ENCODE measurements around the gene PHKG1. TPM values are rescaled to one million over a fixed set of nuclear protein-coding genes. Genes with fewer than 3 reads are reported as not detected.

PHKG1 gene
- total and polyA plus RNA-seq, 2 of the 8 experiments (the other 6 are each of a cell fraction or from before 2014, with no cell fraction given), result 0.03 to 0.61 TPM

DNA sequence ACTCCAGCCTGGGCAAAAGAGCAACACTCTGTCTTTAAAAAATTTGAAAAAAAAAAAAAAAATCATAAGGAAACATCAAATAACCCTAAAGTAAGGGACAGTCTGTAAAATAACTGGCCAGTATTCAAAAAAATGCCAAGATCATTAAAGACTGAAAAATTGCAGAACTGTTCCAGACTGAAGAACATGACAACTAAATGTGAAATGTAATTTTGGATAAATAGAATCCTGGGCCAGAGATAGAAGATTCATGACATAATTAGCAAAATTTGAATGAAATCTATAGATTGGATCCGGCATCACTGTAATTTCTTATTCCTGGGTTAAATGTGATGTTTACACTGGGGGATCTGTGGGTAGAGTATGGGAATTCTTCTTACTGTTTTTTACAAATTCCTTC, 44.5 kb downstream of the PHKG1 start:
- Histone ChIP-seq H3K56ac (replicated peaks; ENCODE audit: insufficient read length, low read depth, low read length) (no peak overlapping the region), H2BK5ac (ENCODE audit: low read depth, low read length) (no peak overlapping the region), H4K91ac (replicated peaks; ENCODE audit: insufficient read length, low read length) (no peak overlapping the region), H2BK15ac (ENCODE audit: low read length) (no peak overlapping the region), H3K23ac (ENCODE audit: insufficient read length) (no peak overlapping the region), H2BK120ac (replicated peaks; ENCODE audit: low read depth, low read length) (no peak overlapping the region), H2BK12ac (ENCODE audit: low read depth, low read length) (no peak overlapping the region), H3K79me2 (ENCODE audit: control insufficient read depth in 1 of 2, insufficient read depth in 2 of 2, low read length in 2 of 2) (peaks cover 7 to 35% of the 10 kb centered on the region in 2 experiments), H3K9me3 (ENCODE audit: insufficient read depth in 2 of 2, low read depth in 1 of 2, low read length in 1 of 2) (no peaks in the 10 kb centered on the region), H3K4me1 (replicated peaks in 1 of 4; ENCODE audit: control insufficient read depth in 3 of 4, insufficient read depth in 4 of 4, low read length in 3 of 4) (peaks cover 0 to 10% (median 1%) of the 10 kb centered on the region in 4 experiments; a peak in 6 of 7 replicates), H3K14ac (ENCODE audit: insufficient read length) (no peak overlapping the region), H3K9ac (replicated peaks in 1 of 4; ENCODE audit: extremely low read depth in 1 of 4, low read depth in 3 of 4, low read length in 3 of 4) (no peak overlapping the region), H2AFZ (ENCODE audit: low read length) (no peak overlapping the region), H3K36me3 (ENCODE audit: control insufficient read depth in 2 of 4, insufficient read depth in 4 of 4, low read length in 3 of 4) (peaks cover 0 to 8% (median under 1%) of the 10 kb centered on the region in 4 experiments; a peak in 7 of 8 replicates), H4K20me1 (replicated peaks in 1 of 2; ENCODE audit: control insufficient read depth in 1 of 2, insufficient read depth in 2 of 2, low read length in 2 of 2) (no peaks in the 10 kb centered on the region), H3K18ac (ENCODE audit: extremely low read depth, low read length) (no peak overlapping the region), H3K27me3 (replicated peaks in 1 of 4; ENCODE audit: control insufficient read depth in 3 of 4, extremely low read depth in 1 of 4, insufficient read depth in 3 of 4, low read length in 3 of 4) (no peaks in the 10 kb centered on the region), H2AK5ac (ENCODE audit: low read depth, low read length) (no peak overlapping the region), H3K27ac (ENCODE audit: low read depth, low read length) (no peak overlapping the region), H3K4me2 (ENCODE audit: insufficient read depth in 1 of 2, low read depth in 2 of 2, low read length in 2 of 2) (no peak overlapping the region), H4K8ac (ENCODE audit: extremely low read depth, insufficient read depth, low read length) (no peak overlapping the region), H3K4me3 (ENCODE audit: extremely low read depth in 1 of 4, insufficient read depth in 2 of 4, low read depth in 3 of 4, low read length in 4 of 4) (no peak overlapping the region), H3K4ac (replicated peaks; ENCODE audit: insufficient read length, low read depth, low read length) (no peak overlapping the region), H3K23me2 (ENCODE audit: low read depth, low read length) (no peaks in the 10 kb centered on the region; the same call in 1 of the 2 replicates), H4K5ac (ENCODE audit: insufficient read length, low read depth, low read length) (no peak overlapping the region), H3K79me1 (ENCODE audit: low read depth, low read length) (no peaks in the 10 kb centered on the region; the same call in 1 of the 2 replicates), H2BK20ac (ENCODE audit: low read length) (no peak overlapping the region)
- ChIA-PET POLR2A (ENCODE audit: partially characterized antibody) (interaction anchor here (0.6 to 44.4 kb wide), 4 partner anchors 10 to 94 kb away, joined by 3 to 869 read pairs (median 5); partner anchors contain the start of gene SUMF2), CTCF (ENCODE audit: partially characterized antibody) (interaction anchor here (0.7 kb wide), 1 partner anchor 15 kb away, joined by 3 read pairs; no protein-coding TSS in a partner anchor)
- DNase-seq (ENCODE audit: low read depth in 1 of 2, low spot score in 2 of 2) (no peak), FAIRE-seq (no peak)
- 89% methylated on average over 1 of the region's 1 CpG; no CpG with 5 or more reads in 1 of the 2 experiments for WGBS, 2 experiments (ENCODE audit: extremely low coverage in 1 of 2, insufficient coverage in 1 of 2, insufficient read length in 1 of 2, insufficient replicate concordance in 2 of 2, low coverage in 1 of 2, low lambda C conversion rate in 2 of 2, missing lambda C conversion rate in 1 of 2)
- TF ChIP-seq SP4 (IDR thresholded peaks at IDR 0.05; ENCODE audit: low read length) (no peak), TAF1 (IDR thresholded peaks at IDR 0.05; ENCODE audit: low read depth, low read length) (no peak)

Measured in H1 (cell line).